IMR-90 (cell line): ENCODE data around the gene AKAP3.

Experiments
- CEBPB ChIP-seq: IDR thresholded peaks from 2 replicates; pipeline ENCODE4 v1.6.1; 2012; ENCODE audit warnings: low read depth, low read length, improper control_type of control experiment
- FOS ChIP-seq: fragments of 150-350 bp; IDR thresholded peaks from 2 replicates; pipeline ENCODE4 v1.6.1; 2016; ENCODE audit warnings: low read depth, low read length
- MXI1 ChIP-seq: IDR thresholded peaks from 2 replicates; pipeline ENCODE4 v1.6.1; 2012; ENCODE audit warnings: low read depth, mild to moderate bottlenecking, low read length, moderate library complexity, borderline replicate concordance
- POLR2A ChIP-seq: IDR thresholded peaks from 2 replicates; pipeline ENCODE4 v1.6.1; 2012; ENCODE audit warnings: mild to moderate bottlenecking, low read depth, low read length
- RAD21 ChIP-seq: IDR thresholded peaks from 2 replicates; pipeline ENCODE4 v1.6.1; 2012; ENCODE audit warnings: low read length, improper control_type of control experiment
- RFX5 ChIP-seq: IDR thresholded peaks from 2 replicates; pipeline ENCODE4 v1.8.0; 2012; ENCODE audit warnings: low read depth, mild to moderate bottlenecking, low read length, moderate library complexity
- TF ChIP-seq, protein P1 (sequence below): conservative IDR thresholded peaks from 2 replicates; pipeline ENCODE4 v1.5.1; 2012; ENCODE audit warnings: mild to moderate bottlenecking, low read depth, low read length, improper control_type of control experiment
- TF ChIP-seq, protein P2 (sequence below): fragments of 150-350 bp; IDR thresholded peaks from 2 replicates; pipeline ENCODE4 v1.6.1; 2017; ENCODE audit warnings: mild to moderate bottlenecking, antibody characterized with exemption, low read length, low read depth

DNA sequence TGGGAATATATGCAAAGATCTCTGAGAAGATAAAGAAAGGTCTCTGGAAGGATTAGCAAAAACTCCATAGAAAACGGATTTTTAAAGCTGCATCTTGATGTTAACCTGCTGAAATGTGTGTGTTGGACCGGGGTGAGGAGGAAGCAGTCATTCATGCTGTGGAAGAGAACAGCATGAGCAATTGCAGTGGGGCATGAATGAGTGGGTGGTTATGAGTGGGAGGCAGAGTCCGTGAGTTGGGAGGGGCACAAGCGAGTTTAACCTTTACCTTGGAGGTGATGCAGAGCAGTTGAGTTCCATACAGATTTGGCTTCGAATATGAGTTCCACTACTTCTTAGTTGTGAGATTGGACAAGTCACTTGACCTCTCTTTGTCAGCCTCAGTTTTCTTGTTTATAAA, 41.9 kb upstream of the AKAP3 start:
- TF ChIP-seq, protein P1, sequence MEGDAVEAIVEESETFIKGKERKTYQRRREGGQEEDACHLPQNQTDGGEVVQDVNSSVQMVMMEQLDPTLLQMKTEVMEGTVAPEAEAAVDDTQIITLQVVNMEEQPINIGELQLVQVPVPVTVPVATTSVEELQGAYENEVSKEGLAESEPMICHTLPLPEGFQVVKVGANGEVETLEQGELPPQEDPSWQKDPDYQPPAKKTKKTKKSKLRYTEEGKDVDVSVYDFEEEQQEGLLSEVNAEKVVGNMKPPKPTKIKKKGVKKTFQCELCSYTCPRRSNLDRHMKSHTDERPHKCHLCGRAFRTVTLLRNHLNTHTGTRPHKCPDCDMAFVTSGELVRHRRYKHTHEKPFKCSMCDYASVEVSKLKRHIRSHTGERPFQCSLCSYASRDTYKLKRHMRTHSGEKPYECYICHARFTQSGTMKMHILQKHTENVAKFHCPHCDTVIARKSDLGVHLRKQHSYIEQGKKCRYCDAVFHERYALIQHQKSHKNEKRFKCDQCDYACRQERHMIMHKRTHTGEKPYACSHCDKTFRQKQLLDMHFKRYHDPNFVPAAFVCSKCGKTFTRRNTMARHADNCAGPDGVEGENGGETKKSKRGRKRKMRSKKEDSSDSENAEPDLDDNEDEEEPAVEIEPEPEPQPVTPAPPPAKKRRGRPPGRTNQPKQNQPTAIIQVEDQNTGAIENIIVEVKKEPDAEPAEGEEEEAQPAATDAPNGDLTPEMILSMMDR = no peak
- TF ChIP-seq CEBPB (no peak), POLR2A (no peak), RAD21 (no peak), RFX5 (no peak), MXI1 (no peak), FOS (no peak)
- TF ChIP-seq, protein P2, sequence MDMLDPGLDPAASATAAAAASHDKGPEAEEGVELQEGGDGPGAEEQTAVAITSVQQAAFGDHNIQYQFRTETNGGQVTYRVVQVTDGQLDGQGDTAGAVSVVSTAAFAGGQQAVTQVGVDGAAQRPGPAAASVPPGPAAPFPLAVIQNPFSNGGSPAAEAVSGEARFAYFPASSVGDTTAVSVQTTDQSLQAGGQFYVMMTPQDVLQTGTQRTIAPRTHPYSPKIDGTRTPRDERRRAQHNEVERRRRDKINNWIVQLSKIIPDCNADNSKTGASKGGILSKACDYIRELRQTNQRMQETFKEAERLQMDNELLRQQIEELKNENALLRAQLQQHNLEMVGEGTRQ = no peak
